ENCODE results near the gene CRYL1.

The CRYL1 gene

DNA sequence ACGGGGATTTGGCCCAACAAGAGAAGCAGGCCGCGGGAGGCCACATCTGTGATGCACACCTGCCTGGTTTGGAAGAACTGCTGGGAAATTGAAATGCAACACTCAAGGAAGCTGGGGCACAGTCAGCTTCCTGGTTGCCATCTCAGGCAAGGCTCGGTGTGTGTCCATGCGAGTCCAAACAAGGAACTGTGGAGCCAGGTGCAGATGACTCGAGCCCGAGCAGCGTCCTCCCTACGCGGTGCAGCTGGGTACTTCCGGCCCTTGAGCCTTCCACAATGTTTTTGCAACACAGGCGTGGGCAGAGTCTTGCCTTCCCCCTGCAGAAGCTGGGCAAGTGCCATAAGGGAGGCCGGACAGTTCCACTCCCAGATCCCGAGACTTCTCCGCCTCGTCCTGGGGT, 94.6 kb downstream of the CRYL1 start:
- no peaks in the 10 kb centered on the region for H3K27me3 ChIP-seq (ENCODE audit: insufficient read depth, poor library complexity, severe bottlenecking)
- TF ChIP-seq CTCF (IDR thresholded peaks at IDR 0.05; ENCODE audit: insufficient read depth, low read length) (no peak), SPI1 (IDR thresholded peaks at IDR 0.05; ENCODE audit: borderline replicate concordance, low read depth) (peak; percentile 40; the same call in 1 of the 2 replicates), REST (IDR thresholded peaks at IDR 0.05; ENCODE audit: insufficient replicate concordance, low read depth) (no peak), POLR2AphosphoS5 (IDR thresholded peaks at IDR 0.05; ENCODE audit: low read depth) (peak; percentile 60), GABPA (IDR thresholded peaks at IDR 0.05; ENCODE audit: low read depth) (peak; percentile 72)
- DNase-seq (ENCODE audit: low read depth in 1 of 2, low spot score in 1 of 2): peak; percentile 70 to 83
- peak overlapping the region; percentile 51 for H3K27ac ChIP-seq (replicated peaks)
- H3K4me3 ChIP-seq (replicated peaks; ENCODE audit: insufficient read depth, low read length): no peak overlapping the region

- TF ChIP-seq POLR2AphosphoS5 (IDR thresholded peaks at IDR 0.05; ENCODE audit: low read depth) (no peak), REST (IDR thresholded peaks at IDR 0.05; ENCODE audit: insufficient replicate concordance, low read depth) (no peak), GABPA (IDR thresholded peaks at IDR 0.05; ENCODE audit: low read depth) (no peak), SPI1 (IDR thresholded peaks at IDR 0.05; ENCODE audit: borderline replicate concordance, low read depth) (no peak)
- no peaks in the 10 kb centered on the region for H3K27me3 ChIP-seq (ENCODE audit: insufficient read depth, poor library complexity, severe bottlenecking)
- peak overlapping the region; percentile 51; the same call in 1 of the 2 replicates for H3K27ac ChIP-seq (replicated peaks)
- DNase-seq (ENCODE audit: low read depth in 1 of 2, low spot score in 1 of 2): no peak
- H3K4me3 ChIP-seq (replicated peaks; ENCODE audit: insufficient read depth, low read length): no peak overlapping the region
Measured at GRCh38 chr13:20430296-20430695, 95.4 kb downstream of the CRYL1 start.

GRCh38 chr13:20429682-20430081, 96.0 kb downstream of the CRYL1 start:
- no peaks in the 10 kb centered on the region for H3K27me3 ChIP-seq (ENCODE audit: insufficient read depth, poor library complexity, severe bottlenecking)
- TF ChIP-seq CTCF (IDR thresholded peaks at IDR 0.05; ENCODE audit: insufficient read depth, low read length) (no peak), GABPA (IDR thresholded peaks at IDR 0.05; ENCODE audit: low read depth) (no peak), POLR2AphosphoS5 (IDR thresholded peaks at IDR 0.05; ENCODE audit: low read depth) (no peak), SPI1 (IDR thresholded peaks at IDR 0.05; ENCODE audit: borderline replicate concordance, low read depth) (no peak), REST (IDR thresholded peaks at IDR 0.05; ENCODE audit: insufficient replicate concordance, low read depth) (no peak)
- no peak overlapping the region for H3K27ac ChIP-seq (replicated peaks)
- no peak for DNase-seq (ENCODE audit: low read depth in 1 of 2, low spot score in 1 of 2)
- H3K4me3 ChIP-seq (replicated peaks; ENCODE audit: insufficient read depth, low read length): no peak overlapping the region
